AG09319 (cell line): ENCODE results near the gene B9D2.
"Not testable (repeated sequence)": the region's sequence is repeated elsewhere in the genome, so short reads cannot be mapped to it uniquely, and the experiment has no call there.

Source experiments
- DNase-seq: peaks from one replicate; pipeline ENCODE4 v3.0.0-alpha.2; 2010; ENCODE audit warnings: low read depth; ENCODE audit errors: extremely low read depth
- CTCF ChIP-seq: IDR thresholded peaks from 2 replicates; pipeline ENCODE4 v1.5.1; 2011; ENCODE audit warnings: low read depth, mild to moderate bottlenecking, inconsistent platforms, low read length, moderate library complexity

The B9D2 gene

GRCh38 chr19:41363753-41364523 is at the start of gene B9D2:
TSS of gene B9D2 (minus strand) at chr19:41364149. CDS start at chr19:41363519, 630 bp downstream.
- no peak for TF ChIP-seq CTCF
- peak; percentile 97 for DNase-seq

GRCh38 chr19:41412953-41413352 is 49.0 kb upstream of the B9D2 start:
- no peak for DNase-seq
- TF ChIP-seq CTCF, result no peak

GRCh38 chr19:41411968-41412265 is 48.0 kb upstream of the B9D2 start:
- DNase-seq, result no peak
- TF ChIP-seq CTCF, result no peak

- TF ChIP-seq CTCF, result no peak
Observed at GRCh38 chr19:41411100-41411967, 47.4 kb upstream of the B9D2 start.

GRCh38 chr19:41410336-41411054 is 46.5 kb upstream of the B9D2 start:
- DNase-seq, result no peak
- no peak for TF ChIP-seq CTCF

More at GRCh38 chr19:41411100-41411967, 47.4 kb upstream of the B9D2 start:
- no peak for DNase-seq

- TF ChIP-seq CTCF, result no peak
- no peak for DNase-seq
Observed at GRCh38 chr19:41409288-41409687, 45.3 kb upstream of the B9D2 start.

GRCh38 chr19:41408846-41409245 is 44.9 kb upstream of the B9D2 start:
- DNase-seq, result not testable (repeated sequence)
